ENCODE results near the gene MRPL10. TPM values are rescaled to one million over a fixed set of nuclear protein-coding genes. Genes with fewer than 3 reads are reported as not detected.

The MRPL10 gene
- total RNA-seq, 1 donor from 2014 or later = 48.2 TPM

- DNase-seq (ENCODE audit: low spot score) = no peak
- Histone ChIP-seq H3K79me2 (ENCODE audit: low read depth) (no peaks in the 10 kb centered on the region), H3K9me3 (ENCODE audit: low read depth) (no peaks in the 10 kb centered on the region), H2AFZ (replicated peaks) (no peak overlapping the region), H4K20me1 (ENCODE audit: low read depth) (peaks cover 12% of the 10 kb centered on the region), H3K27me3 (peaks cover 86% of the 10 kb centered on the region), H3K9ac (no peak overlapping the region), H3F3A (ENCODE audit: low read depth) (peaks cover 13% of the 10 kb centered on the region), H3K36me3 (no peaks in the 10 kb centered on the region), H3K27ac (no peak overlapping the region), H3K4me2 (no peak overlapping the region), H3K4me1 (no peaks in the 10 kb centered on the region), H3K4me3 (no peak overlapping the region)
- TF ChIP-seq CTCF (IDR thresholded peaks at IDR 0.05) (no peak), EZH2 (IDR thresholded peaks at IDR 0.05) (no peak)
- Mint-ChIP-seq H3K4me1 (peaks cover 2% of the 10 kb centered on the region), H3K9me3 (peaks cover 3% of the 10 kb centered on the region), H3K27ac (no peak overlapping the region), H3K36me3 (peaks cover 1% of the 10 kb centered on the region), H3K4me3 (no peak overlapping the region), H3K27me3 (ENCODE audit: insufficient read depth, low read depth) (peaks cover 62% of the 10 kb centered on the region)
Measured at GRCh38 chr17:47792979-47793378, 38.4 kb downstream of the MRPL10 start.

DNA sequence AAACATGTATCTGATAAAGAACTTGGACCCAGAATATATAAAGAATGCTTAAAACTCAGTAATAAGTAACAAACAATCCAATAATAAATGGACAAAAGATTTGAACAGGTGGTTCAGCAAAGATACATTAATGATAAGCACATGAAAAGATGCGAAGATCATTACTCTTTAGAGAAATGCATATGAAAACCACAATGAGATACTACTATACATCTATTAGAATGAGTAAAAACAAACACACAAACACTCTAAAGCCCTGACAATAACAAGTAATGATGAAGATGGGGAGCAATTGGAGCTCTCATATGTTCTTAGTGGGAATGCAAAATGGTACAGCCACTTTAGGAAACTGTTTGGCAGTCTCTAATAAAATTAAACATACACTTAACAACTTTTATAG is 38.9 kb downstream of the MRPL10 start:
- H3K27me3 Mint-ChIP-seq (ENCODE audit: insufficient read depth, low read depth) = peaks cover 57% of the 10 kb centered on the region
- Histone ChIP-seq H3K9ac (no peak overlapping the region), H3F3A (ENCODE audit: low read depth) (peaks cover 13% of the 10 kb centered on the region), H3K4me2 (no peak overlapping the region), H2AFZ (replicated peaks) (no peak overlapping the region), H3K27ac (no peak overlapping the region), H3K36me3 (no peaks in the 10 kb centered on the region), H3K4me1 (no peaks in the 10 kb centered on the region), H3K27me3 (peaks cover 91% of the 10 kb centered on the region), H4K20me1 (ENCODE audit: low read depth) (peaks cover 11% of the 10 kb centered on the region), H3K9me3 (ENCODE audit: low read depth) (no peaks in the 10 kb centered on the region), H3K79me2 (ENCODE audit: low read depth) (no peaks in the 10 kb centered on the region), H3K4me3 (no peak overlapping the region)
- DNase-seq (ENCODE audit: low spot score) = no peak
- peaks cover 1% of the 10 kb centered on the region for H3K36me3 Mint-ChIP-seq
- H3K9me3 Mint-ChIP-seq = peaks cover 3% of the 10 kb centered on the region
- peaks cover 2% of the 10 kb centered on the region for H3K4me1 Mint-ChIP-seq
- no peak overlapping the region for H3K27ac Mint-ChIP-seq
- no peak overlapping the region for H3K4me3 Mint-ChIP-seq
- TF ChIP-seq EZH2phosphoT487 (IDR thresholded peaks at IDR 0.05) (no peak), CTCF (IDR thresholded peaks at IDR 0.05) (no peak)

- Histone ChIP-seq H3K4me2 (no peak overlapping the region), H3F3A (ENCODE audit: low read depth) (peaks cover 13% of the 10 kb centered on the region), H3K79me2 (ENCODE audit: low read depth) (no peaks in the 10 kb centered on the region), H4K20me1 (ENCODE audit: low read depth) (peaks cover 15% of the 10 kb centered on the region), H3K27me3 (peaks cover 100% of the 10 kb centered on the region), H3K4me1 (no peaks in the 10 kb centered on the region), H3K36me3 (no peaks in the 10 kb centered on the region), H2AFZ (replicated peaks) (no peak overlapping the region), H3K9me3 (ENCODE audit: low read depth) (no peaks in the 10 kb centered on the region), H3K4me3 (no peak overlapping the region), H3K27ac (no peak overlapping the region), H3K9ac (no peak overlapping the region)
- peaks cover 3% of the 10 kb centered on the region for H3K9me3 Mint-ChIP-seq
- peaks cover 2% of the 10 kb centered on the region for H3K4me1 Mint-ChIP-seq
- DNase-seq (ENCODE audit: low spot score) = no peak
- TF ChIP-seq EZH2phosphoT487 (IDR thresholded peaks at IDR 0.05) = no peak
- no peak for TF ChIP-seq CTCF (IDR thresholded peaks at IDR 0.05)
- no peak for TF ChIP-seq EZH2 (IDR thresholded peaks at IDR 0.05)
- no peak overlapping the region for H3K27ac Mint-ChIP-seq
- H3K27me3 Mint-ChIP-seq (ENCODE audit: insufficient read depth, low read depth) = peaks cover 62% of the 10 kb centered on the region
- peaks cover 1% of the 10 kb centered on the region for H3K36me3 Mint-ChIP-seq
- no peak overlapping the region for H3K4me3 Mint-ChIP-seq
Measured at GRCh38 chr17:47791025-47791424, 40.3 kb downstream of the MRPL10 start.

Data from neural progenitor cell (in vitro differentiated cells).